GM20000 (cell line): ENCODE measurements around the gene CELSR2.

ENCODE experiments used
- DNase-seq: peaks from one replicate; pipeline ENCODE4 v3.0.0; 2012; ENCODE audit warnings: low spot score
- TF ChIP-seq, protein P1 (sequence below): IDR thresholded peaks from 2 replicates; pipeline ENCODE4 v1.5.1; 2012; ENCODE audit warnings: mild to moderate bottlenecking, control low read depth; ENCODE audit errors: extremely low read depth, missing control alignments

CELSR2 gene

DNA sequence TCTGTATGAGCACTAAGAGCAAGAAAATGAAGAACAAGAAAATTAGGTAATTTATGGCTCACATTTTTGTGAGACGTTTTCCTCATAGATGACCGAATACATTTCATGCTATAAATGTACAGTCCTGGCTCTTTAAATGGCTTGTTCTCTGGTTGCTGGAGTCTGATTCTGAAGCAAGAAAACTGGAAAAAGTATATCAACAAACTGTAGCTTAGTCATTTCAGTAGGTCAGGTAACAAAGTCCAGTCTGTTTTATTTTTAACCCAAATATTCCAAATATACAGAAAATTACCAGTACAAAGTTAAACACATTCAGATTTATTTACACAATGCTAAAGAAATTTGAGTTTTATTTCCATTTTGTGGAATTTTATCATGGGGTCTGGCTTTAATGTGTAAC is 60.0 kb downstream of the CELSR2 start:
- no peak for DNase-seq
- TF ChIP-seq, protein P1, sequence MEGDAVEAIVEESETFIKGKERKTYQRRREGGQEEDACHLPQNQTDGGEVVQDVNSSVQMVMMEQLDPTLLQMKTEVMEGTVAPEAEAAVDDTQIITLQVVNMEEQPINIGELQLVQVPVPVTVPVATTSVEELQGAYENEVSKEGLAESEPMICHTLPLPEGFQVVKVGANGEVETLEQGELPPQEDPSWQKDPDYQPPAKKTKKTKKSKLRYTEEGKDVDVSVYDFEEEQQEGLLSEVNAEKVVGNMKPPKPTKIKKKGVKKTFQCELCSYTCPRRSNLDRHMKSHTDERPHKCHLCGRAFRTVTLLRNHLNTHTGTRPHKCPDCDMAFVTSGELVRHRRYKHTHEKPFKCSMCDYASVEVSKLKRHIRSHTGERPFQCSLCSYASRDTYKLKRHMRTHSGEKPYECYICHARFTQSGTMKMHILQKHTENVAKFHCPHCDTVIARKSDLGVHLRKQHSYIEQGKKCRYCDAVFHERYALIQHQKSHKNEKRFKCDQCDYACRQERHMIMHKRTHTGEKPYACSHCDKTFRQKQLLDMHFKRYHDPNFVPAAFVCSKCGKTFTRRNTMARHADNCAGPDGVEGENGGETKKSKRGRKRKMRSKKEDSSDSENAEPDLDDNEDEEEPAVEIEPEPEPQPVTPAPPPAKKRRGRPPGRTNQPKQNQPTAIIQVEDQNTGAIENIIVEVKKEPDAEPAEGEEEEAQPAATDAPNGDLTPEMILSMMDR = no peak

GRCh38 chr1:109312246-109312645 is 62.9 kb downstream of the CELSR2 start:
- TF ChIP-seq, protein P1 = no peak
- DNase-seq = no peak

DNA sequence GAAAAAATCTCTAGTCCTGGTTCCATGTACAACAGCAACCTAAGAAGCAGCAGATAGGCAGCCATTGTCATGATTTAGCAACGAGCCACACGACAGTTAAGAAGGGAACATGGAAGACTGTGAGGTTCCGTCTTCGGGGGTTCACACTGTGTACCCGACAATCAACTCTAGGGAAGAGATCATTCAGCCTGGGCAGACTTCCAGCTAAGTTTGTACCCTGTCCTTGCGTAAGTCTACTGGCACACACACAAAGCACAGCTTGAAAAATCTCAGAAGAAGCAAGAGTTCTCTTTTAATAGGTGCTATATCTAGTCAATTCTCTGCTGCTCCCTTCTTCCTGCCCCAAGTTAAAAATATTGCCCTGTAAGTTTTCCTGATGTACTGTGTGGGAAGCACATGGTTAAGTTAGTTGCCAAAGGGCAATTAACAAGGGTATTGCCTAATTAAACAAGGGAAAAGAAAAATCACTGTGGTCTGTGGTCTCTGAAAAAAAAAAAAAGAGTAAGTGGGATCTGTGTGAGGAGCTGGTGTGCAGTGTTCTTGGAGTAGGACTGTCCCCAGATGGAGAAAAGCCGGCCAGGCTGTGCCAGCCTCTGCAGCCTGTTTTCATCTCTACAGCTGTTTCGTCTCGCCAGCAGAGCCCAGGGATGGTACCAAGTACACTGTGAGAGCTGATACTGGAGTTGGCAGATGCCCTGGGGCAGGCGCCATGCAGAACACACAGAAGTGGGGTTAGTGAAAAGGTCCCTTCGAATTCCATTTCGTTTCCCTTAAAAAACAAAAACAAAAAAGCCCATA is 63.8 kb downstream of the CELSR2 start:
- TF ChIP-seq, protein P1 = no peak
- DNase-seq = no peak

DNA sequence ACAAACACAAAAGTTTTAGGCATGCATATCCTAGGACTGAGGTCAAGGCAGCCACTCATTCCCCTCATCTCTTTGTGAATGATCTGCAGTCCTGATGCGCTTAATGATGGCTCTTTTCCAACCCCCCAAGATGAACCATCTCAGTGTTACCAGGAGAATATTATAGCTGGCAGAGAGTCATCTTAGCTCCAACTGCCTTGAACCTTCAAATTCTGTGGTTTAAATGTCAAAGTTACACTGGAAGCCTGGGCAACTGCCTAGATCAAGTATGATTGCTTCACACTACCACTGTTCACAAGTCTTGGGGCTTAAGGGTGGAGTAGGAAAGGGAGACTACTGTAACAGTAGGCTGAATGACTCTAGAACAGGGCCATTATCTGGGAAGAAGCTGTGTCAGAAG is 65.5 kb downstream of the CELSR2 start:
- no peak for DNase-seq
- TF ChIP-seq, protein P1 = no peak

- TF ChIP-seq, protein P1 = no peak
- no peak for DNase-seq
Measured at GRCh38 chr1:109315288-109315687, 65.9 kb downstream of the CELSR2 start.

DNA sequence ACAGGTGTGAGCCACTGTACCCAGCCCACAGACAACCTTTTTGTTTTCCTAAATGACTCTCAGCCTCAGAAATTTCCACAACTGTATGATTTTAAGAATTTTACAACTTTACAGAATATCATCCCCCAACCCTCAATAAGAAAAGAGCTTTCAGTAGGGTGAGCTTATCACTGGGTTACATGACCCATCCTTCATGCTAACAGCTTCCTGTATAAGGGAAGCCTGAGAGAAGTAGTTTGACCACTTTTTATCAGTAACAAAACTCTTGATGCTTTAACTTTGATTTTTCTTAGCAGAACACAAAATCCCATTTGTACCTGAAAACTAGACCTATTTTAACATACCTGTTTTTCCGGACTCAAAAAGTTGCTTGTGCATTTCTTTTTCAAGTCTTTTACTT is 67.2 kb downstream of the CELSR2 start:
- DNase-seq = no peak
- TF ChIP-seq, protein P1 = no peak

- TF ChIP-seq, protein P1 = no peak
- DNase-seq = no peak
Measured at GRCh38 chr1:109319114-109319513, 69.8 kb downstream of the CELSR2 start.
